Glutamatergic neuron (in vitro differentiated cells): ENCODE results near the gene ATP5F1A. TPM values are rescaled to one million over a fixed set of nuclear protein-coding genes. Genes with fewer than 3 reads are reported as not detected.
A peak's percentile ranks its signal among the peaks of the same experiment; 100 is the strongest.

Experiments used
- DNase-seq: peaks from one replicate; pipeline ENCODE4 v3.0.0; 2022
- H3K27ac Mint-ChIP-seq: one replicate; pipeline ENCODE4 v1.8.0; 2020; ENCODE audit warnings: mild to moderate bottlenecking, mixed read lengths, inconsistent platforms; ENCODE audit not compliant: unreplicated experiment
- H3K27me3 Mint-ChIP-seq: one replicate; pipeline ENCODE4 v1.8.0; 2020; ENCODE audit warnings: mild to moderate bottlenecking, moderate library complexity, mixed read lengths, inconsistent platforms; ENCODE audit not compliant: unreplicated experiment
- H3K36me3 Mint-ChIP-seq: one replicate; pipeline ENCODE4 v1.8.0; 2020; ENCODE audit warnings: mild to moderate bottlenecking, mixed read lengths, inconsistent platforms; ENCODE audit not compliant: unreplicated experiment
- H3K4me1 Mint-ChIP-seq: one replicate; pipeline ENCODE4 v1.8.0; 2020; ENCODE audit warnings: mild to moderate bottlenecking, low read depth, mixed read lengths, inconsistent platforms; ENCODE audit not compliant: unreplicated experiment
- H3K4me3 Mint-ChIP-seq: one replicate; pipeline ENCODE4 v1.8.0; 2020; ENCODE audit warnings: mild to moderate bottlenecking, mixed read lengths, inconsistent platforms; ENCODE audit not compliant: unreplicated experiment
- H3K9me3 Mint-ChIP-seq: one replicate; pipeline ENCODE4 v1.8.0; 2020; ENCODE audit warnings: mild to moderate bottlenecking, moderate library complexity, mixed read lengths, inconsistent platforms; ENCODE audit not compliant: unreplicated experiment
- long read RNA-seq: library from polyadenylated mRNA; unstranded; transcript quantifications from one replicate; pipeline ENCODE4 v2.0.0, GENCODE V29; 2020; ENCODE audit not compliant: unreplicated experiment
- total RNA-seq: library from RNA; stranded (reverse); fragmentation: NEBNext Ultra II Directional; extraction: Animal tissue kit (Norgen Biotek cat#: 25700); gene quantifications from one replicate; pipeline ENCODE4 v1.2.1, GENCODE V29; 2021; ENCODE audit not compliant: unreplicated experiment
- TF ChIP-seq, protein P1 (sequence below): fragments of 200-600 bp; sonication (generic); IDR thresholded peaks from one replicate; pipeline ENCODE4 v1.5.0; 2021; ENCODE audit not compliant: partially characterized antibody, unreplicated experiment

The ATP5F1A gene
- total RNA-seq, result 511 TPM
- long read RNA-seq, full-length matches to known transcripts, result 1,493 of 1,540 reads
- long read RNA-seq, partial matches to known transcripts, result 32 of 1,540 reads
- long read RNA-seq, other reads (novel, unspliced or antisense), result 15 of 1,540 reads

- peak; percentile 85 for DNase-seq
- no peaks in the 10 kb centered on the region for H3K36me3 Mint-ChIP-seq
- H3K27ac Mint-ChIP-seq, result peak within 1 kb of the TSS; percentile 99
- peaks cover 3% of the 10 kb centered on the region for H3K4me1 Mint-ChIP-seq
- H3K4me3 Mint-ChIP-seq, result peak within 1 kb of the TSS; percentile 96
- TF ChIP-seq, protein P1, sequence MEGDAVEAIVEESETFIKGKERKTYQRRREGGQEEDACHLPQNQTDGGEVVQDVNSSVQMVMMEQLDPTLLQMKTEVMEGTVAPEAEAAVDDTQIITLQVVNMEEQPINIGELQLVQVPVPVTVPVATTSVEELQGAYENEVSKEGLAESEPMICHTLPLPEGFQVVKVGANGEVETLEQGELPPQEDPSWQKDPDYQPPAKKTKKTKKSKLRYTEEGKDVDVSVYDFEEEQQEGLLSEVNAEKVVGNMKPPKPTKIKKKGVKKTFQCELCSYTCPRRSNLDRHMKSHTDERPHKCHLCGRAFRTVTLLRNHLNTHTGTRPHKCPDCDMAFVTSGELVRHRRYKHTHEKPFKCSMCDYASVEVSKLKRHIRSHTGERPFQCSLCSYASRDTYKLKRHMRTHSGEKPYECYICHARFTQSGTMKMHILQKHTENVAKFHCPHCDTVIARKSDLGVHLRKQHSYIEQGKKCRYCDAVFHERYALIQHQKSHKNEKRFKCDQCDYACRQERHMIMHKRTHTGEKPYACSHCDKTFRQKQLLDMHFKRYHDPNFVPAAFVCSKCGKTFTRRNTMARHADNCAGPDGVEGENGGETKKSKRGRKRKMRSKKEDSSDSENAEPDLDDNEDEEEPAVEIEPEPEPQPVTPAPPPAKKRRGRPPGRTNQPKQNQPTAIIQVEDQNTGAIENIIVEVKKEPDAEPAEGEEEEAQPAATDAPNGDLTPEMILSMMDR, result no peak
- peaks cover 4% of the 10 kb centered on the region for H3K27me3 Mint-ChIP-seq
- H3K9me3 Mint-ChIP-seq, result peaks cover 7% of the 10 kb centered on the region
Observed at GRCh38 chr18:46097801-46098615, at the start of gene ATP5F1A. TSS of gene ATP5F1A (minus strand) at chr18:46098296. CDS start at chr18:46098231, 65 bp downstream.

GRCh38 chr18:46141199-46141598, 43.1 kb upstream of the ATP5F1A start:
- H3K27me3 Mint-ChIP-seq, result no peaks in the 10 kb centered on the region
- no peak for DNase-seq
- no peak overlapping the region for H3K27ac Mint-ChIP-seq
- H3K4me1 Mint-ChIP-seq, result no peaks in the 10 kb centered on the region
- no peaks in the 10 kb centered on the region for H3K36me3 Mint-ChIP-seq
- peaks cover 2% of the 10 kb centered on the region for H3K9me3 Mint-ChIP-seq
- TF ChIP-seq, protein P1, result no peak
- H3K4me3 Mint-ChIP-seq, result no peak overlapping the region

GRCh38 chr18:46140173-46140572, 42.1 kb upstream of the ATP5F1A start:
- TF ChIP-seq, protein P1, result no peak
- H3K36me3 Mint-ChIP-seq, result no peaks in the 10 kb centered on the region
- H3K9me3 Mint-ChIP-seq, result peaks cover 2% of the 10 kb centered on the region
- no peak overlapping the region for H3K4me3 Mint-ChIP-seq
- H3K4me1 Mint-ChIP-seq, result peaks cover 3% of the 10 kb centered on the region
- no peak overlapping the region for H3K27ac Mint-ChIP-seq
- no peaks in the 10 kb centered on the region for H3K27me3 Mint-ChIP-seq
- DNase-seq, result no peak

- Mint-ChIP-seq H3K4me3 (no peak overlapping the region), H3K27me3 (no peaks in the 10 kb centered on the region), H3K36me3 (no peaks in the 10 kb centered on the region), H3K27ac (no peak overlapping the region), H3K9me3 (no peaks in the 10 kb centered on the region), H3K4me1 (peaks cover 7% of the 10 kb centered on the region)
- no peak for DNase-seq
- TF ChIP-seq, protein P1, result no peak
Observed at GRCh38 chr18:46134920-46135675, 37.0 kb upstream of the ATP5F1A start.
